Measurements from ENCODE around the gene RBM33.

RBM33 gene

GRCh38 chr7:155669717-155670505 lies 25.4 kb downstream of the RBM33 start:
- peak; percentile 88 for DNase-seq (ENCODE audit: low read depth)
- no peak for TF ChIP-seq CTCF (conservative IDR thresholded peaks at IDR 0.05; ENCODE audit: control insufficient read depth, insufficient read depth, low read depth, low read length)
- H3K4me3 ChIP-seq (ENCODE audit: control insufficient read depth, low read depth, low read length): no peak overlapping the region

- no peak for DNase-seq (ENCODE audit: low read depth)
- no peak overlapping the region for H3K4me3 ChIP-seq (ENCODE audit: control insufficient read depth, low read depth, low read length)
- TF ChIP-seq CTCF (conservative IDR thresholded peaks at IDR 0.05; ENCODE audit: control insufficient read depth, insufficient read depth, low read depth, low read length): no peak
These were observed 26.1 kb downstream of the RBM33 start for GRCh38 chr7:155670521-155670920.

- H3K4me3 ChIP-seq (ENCODE audit: control insufficient read depth, low read depth, low read length): no peak overlapping the region
- DNase-seq (ENCODE audit: low read depth): no peak
These were observed 30.1 kb downstream of the RBM33 start for GRCh38 chr7:155674556-155674955.

GRCh38 chr7:155676052-155676451 lies 31.6 kb downstream of the RBM33 start:
- DNase-seq (ENCODE audit: low read depth): no peak
- no peak for TF ChIP-seq CTCF (conservative IDR thresholded peaks at IDR 0.05; ENCODE audit: control insufficient read depth, insufficient read depth, low read depth, low read length)
- H3K4me3 ChIP-seq (ENCODE audit: control insufficient read depth, low read depth, low read length): no peak overlapping the region

More at GRCh38 chr7:155674556-155674955, 30.1 kb downstream of the RBM33 start:
- no peak for TF ChIP-seq CTCF (conservative IDR thresholded peaks at IDR 0.05; ENCODE audit: control insufficient read depth, insufficient read depth, low read depth, low read length)

- no peak for TF ChIP-seq CTCF (conservative IDR thresholded peaks at IDR 0.05; ENCODE audit: control insufficient read depth, insufficient read depth, low read depth, low read length)
- DNase-seq (ENCODE audit: low read depth): no peak
- H3K4me3 ChIP-seq (ENCODE audit: control insufficient read depth, low read depth, low read length): no peak overlapping the region
These were observed 33.2 kb downstream of the RBM33 start for GRCh38 chr7:155677688-155678087.

GRCh38 chr7:155680124-155680523 lies 35.7 kb downstream of the RBM33 start:
- no peak for TF ChIP-seq CTCF (conservative IDR thresholded peaks at IDR 0.05; ENCODE audit: control insufficient read depth, insufficient read depth, low read depth, low read length)
- no peak for DNase-seq (ENCODE audit: low read depth)
- H3K4me3 ChIP-seq (ENCODE audit: control insufficient read depth, low read depth, low read length): no peak overlapping the region
